Mesenchymal stem cell (in vitro differentiated cells and primary cell): ENCODE measurements around the gene BRICD5.

Source experiments
- DNase-seq: peaks from one replicate; pipeline ENCODE4 v3.0.0-alpha.2; 2013
- H2AFZ ChIP-seq: one replicate; pipeline ENCODE4 v1.6.1; 2013; ENCODE audit warnings: low read depth, mild to moderate bottlenecking, control low read depth, inconsistent platforms, low read length, moderate library complexity
- H2AK5ac ChIP-seq: 2 replicates; pipeline ENCODE4 v1.6.1; 2013; ENCODE audit warnings: low read length, moderate library complexity, mild to moderate bottlenecking, inconsistent platforms; ENCODE audit not compliant: severe bottlenecking
- H2BK120ac ChIP-seq: one replicate; pipeline ENCODE4 v1.6.1; 2013; ENCODE audit warnings: low read depth, mild to moderate bottlenecking, inconsistent platforms, low read length, moderate library complexity
- H2BK12ac ChIP-seq, 2 experiments: one replicate each; pipeline ENCODE4 v1.6.1; 2013; ENCODE audit warnings: inconsistent platforms in 2 of 2, low read length in 2 of 2, mild to moderate bottlenecking in 2 of 2, moderate library complexity in 2 of 2, control low read depth in 1 of 2
- H2BK15ac ChIP-seq: one replicate; pipeline ENCODE4 v1.6.1; 2013; ENCODE audit warnings: mild to moderate bottlenecking, low read depth, inconsistent platforms; ENCODE audit not compliant: poor library complexity, severe bottlenecking
- H2BK5ac ChIP-seq: 2 replicates; pipeline ENCODE4 v1.6.1; 2013; ENCODE audit warnings: low read depth, mild to moderate bottlenecking, low read length, control low read depth, inconsistent platforms; ENCODE audit not compliant: poor library complexity, severe bottlenecking
- H3K14ac ChIP-seq, 2 experiments: one replicate each; pipeline ENCODE4 v1.6.1; 2013; ENCODE audit warnings: inconsistent platforms in 2 of 2, low read length in 2 of 2, control low read depth in 1 of 2, mild to moderate bottlenecking in 1 of 2, moderate library complexity in 1 of 2
- H3K18ac ChIP-seq, 2 experiments: one replicate each; pipeline ENCODE4 v1.6.1; 2013; ENCODE audit warnings: inconsistent platforms in 2 of 2, low read length in 2 of 2, control low read depth in 1 of 2, low read depth in 1 of 2, mild to moderate bottlenecking in 1 of 2
- H3K23ac ChIP-seq, 2 experiments: one replicate each; pipeline ENCODE4 v1.6.1; 2013; ENCODE audit warnings: inconsistent platforms in 2 of 2, low read length in 2 of 2, mild to moderate bottlenecking in 2 of 2, moderate library complexity in 2 of 2, control low read depth in 1 of 2
- H3K27ac ChIP-seq: 2 replicates; pipeline ENCODE4 v1.5.1; 2013; ENCODE audit warnings: mild to moderate bottlenecking, moderate library complexity, low read length, control low read depth, inconsistent platforms; ENCODE audit not compliant: poor library complexity, severe bottlenecking
- H3K27me3 ChIP-seq, 2 experiments: 2 replicates each; pipeline versions ENCODE4 v1.6.1 to v1.7.0; 2013; ENCODE audit warnings: low read length in 2 of 2, mild to moderate bottlenecking in 2 of 2, moderate library complexity in 2 of 2, control low read depth in 1 of 2, inconsistent platforms in 1 of 2; ENCODE audit not compliant: control insufficient read depth in 1 of 2, insufficient read depth in 1 of 2
- H3K36me3 ChIP-seq, 2 experiments: 2 replicates each; pipeline versions ENCODE4 v1.6.1 to v1.7.0; 2013; ENCODE audit warnings: low read length in 2 of 2, control low read depth in 1 of 2, inconsistent platforms in 1 of 2, low read depth in 1 of 2, mild to moderate bottlenecking in 1 of 2; ENCODE audit not compliant: insufficient read depth in 2 of 2, control insufficient read depth in 1 of 2
- H3K4ac ChIP-seq, 2 experiments: one replicate each; pipeline ENCODE4 v1.6.1; 2013; ENCODE audit warnings: inconsistent platforms in 2 of 2, low read length in 2 of 2, mild to moderate bottlenecking in 2 of 2, moderate library complexity in 2 of 2, control low read depth in 1 of 2, low read depth in 1 of 2
- H3K4me1 ChIP-seq: 2 replicates; pipeline ENCODE4 v1.6.1; 2013; ENCODE audit warnings: low read depth, low read length, control low read depth; ENCODE audit not compliant: control insufficient read depth, insufficient read depth
- H3K4me2 ChIP-seq: 2 replicates; pipeline ENCODE4 v1.6.1; 2013; ENCODE audit warnings: low read length, mild to moderate bottlenecking, inconsistent platforms; ENCODE audit not compliant: poor library complexity, severe bottlenecking
- H3K4me3 ChIP-seq, 2 experiments: 2 replicates each; pipeline versions ENCODE4 v1.5.1 to v1.7.0; 2013; ENCODE audit warnings: low read length in 2 of 2, mild to moderate bottlenecking in 2 of 2, control low read depth in 1 of 2, low read depth in 1 of 2; ENCODE audit not compliant: insufficient read depth in 1 of 2
- H3K79me1 ChIP-seq: replicated peaks from 2 replicates; pipeline ENCODE4 v1.6.1; 2013; ENCODE audit warnings: mild to moderate bottlenecking, control low read depth, low read length, inconsistent platforms; ENCODE audit not compliant: poor library complexity, severe bottlenecking
- H3K9ac ChIP-seq: 2 replicates; pipeline ENCODE4 v1.7.0; 2013; ENCODE audit warnings: mild to moderate bottlenecking, low read length, moderate library complexity
- H3K9me3 ChIP-seq: 2 replicates; pipeline ENCODE4 v1.7.0; 2013; ENCODE audit warnings: mild to moderate bottlenecking, low read length; ENCODE audit not compliant: control insufficient read depth
- H4K8ac ChIP-seq: one replicate; pipeline ENCODE4 v1.6.1; 2013; ENCODE audit warnings: inconsistent platforms, mild to moderate bottlenecking, low read length, moderate library complexity
- H4K91ac ChIP-seq: one replicate; pipeline ENCODE4 v1.6.1; 2013; ENCODE audit warnings: mild to moderate bottlenecking, low read length, inconsistent platforms
- WGBS: methylation state at CpG from one replicate; pipeline ENCODE4 v1.1.7; 2013; ENCODE audit warnings: mixed read lengths; 5-methylcytosine and 5-hydroxymethylcytosine counted together

Gene BRICD5

DNA sequence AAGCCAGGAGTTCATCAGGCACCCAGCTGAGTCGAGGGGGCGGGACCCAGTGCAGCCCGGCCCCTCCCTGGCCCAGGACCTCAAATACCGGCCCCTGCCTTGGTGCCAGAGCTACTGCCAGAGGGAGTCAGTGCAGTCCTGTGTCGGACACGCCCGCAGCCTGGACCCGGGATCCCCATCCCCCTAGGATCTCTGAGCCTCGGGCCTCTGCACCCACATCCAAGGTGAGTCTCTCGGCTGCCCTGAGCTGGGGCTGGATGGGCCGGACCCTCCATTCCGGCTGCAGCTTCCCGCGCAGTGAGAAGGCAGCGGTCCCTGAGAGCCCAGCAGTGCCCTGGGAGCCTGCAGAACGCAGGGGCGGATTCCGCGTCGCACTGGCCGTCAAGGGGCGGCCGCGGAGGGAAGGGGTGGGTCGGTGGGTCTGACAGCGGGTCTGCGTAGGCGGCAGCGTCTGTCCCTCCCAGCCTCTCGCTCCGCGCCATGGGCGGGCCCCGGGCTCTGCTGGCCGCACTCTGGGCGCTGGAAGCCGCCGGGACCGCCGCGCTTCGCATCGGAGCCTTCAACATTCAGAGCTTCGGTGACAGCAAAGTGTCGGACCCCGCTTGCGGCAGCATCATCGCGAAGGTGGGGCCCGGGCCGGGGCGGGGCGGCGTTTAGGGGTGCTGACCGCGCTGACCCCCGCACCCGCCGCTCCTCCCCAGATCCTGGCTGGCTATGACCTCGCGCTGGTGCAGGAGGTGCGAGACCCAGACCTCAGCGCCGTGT, 25.9 kb upstream of the BRICD5 start, which contains the start of gene DNASE1L2:
Gene DNASE1L2 (plus strand): TSS at position 108 of the 765 bp plus-strand sequence. CDS start 373 bp downstream, at position 481.
- no peak within 1 kb of the TSS for H3K18ac ChIP-seq
- peak within 1 kb of the TSS; percentile 35 for H4K91ac ChIP-seq
- H2AFZ ChIP-seq, result no peak within 1 kb of the TSS
- H3K9ac ChIP-seq, result peak within 1 kb of the TSS; percentile 43
- peaks cover 10% of the 10 kb centered on the region for H3K79me1 ChIP-seq
- H3K4me1 ChIP-seq, result peaks cover 20% of the 10 kb centered on the region
- no peak within 1 kb of the TSS for H3K27ac ChIP-seq
- H3K14ac ChIP-seq, result peak within 1 kb of the TSS in 1 of 2 experiments; percentile 1
- H3K36me3 ChIP-seq, result peaks cover 46 to 81% of the 10 kb centered on the region in 2 experiments
- H3K27me3 ChIP-seq, result peaks cover 3 to 18% of the 10 kb centered on the region in 2 experiments
- H3K23ac ChIP-seq, result peak within 1 kb of the TSS; percentile 30 to 40
- no peak within 1 kb of the TSS for H2AK5ac ChIP-seq
- peak within 1 kb of the TSS; percentile 52 for H2BK15ac ChIP-seq
- H3K4ac ChIP-seq, result no peak within 1 kb of the TSS
- no peak within 1 kb of the TSS for H2BK5ac ChIP-seq
- peak within 1 kb of the TSS; percentile 9 for H2BK120ac ChIP-seq
- no peaks in the 10 kb centered on the region for H3K9me3 ChIP-seq
- peak within 1 kb of the TSS; percentile 35 to 67 for H3K4me3 ChIP-seq
- peak within 1 kb of the TSS; percentile 37 for H3K4me2 ChIP-seq
- peak; percentile 41 for DNase-seq
- H2BK12ac ChIP-seq, result peak within 1 kb of the TSS in 1 of 2 experiments; percentile 11
- WGBS, result 9% methylated on average over 64 of the region's 64 CpGs
- peak within 1 kb of the TSS; percentile 38 for H4K8ac ChIP-seq

DNA sequence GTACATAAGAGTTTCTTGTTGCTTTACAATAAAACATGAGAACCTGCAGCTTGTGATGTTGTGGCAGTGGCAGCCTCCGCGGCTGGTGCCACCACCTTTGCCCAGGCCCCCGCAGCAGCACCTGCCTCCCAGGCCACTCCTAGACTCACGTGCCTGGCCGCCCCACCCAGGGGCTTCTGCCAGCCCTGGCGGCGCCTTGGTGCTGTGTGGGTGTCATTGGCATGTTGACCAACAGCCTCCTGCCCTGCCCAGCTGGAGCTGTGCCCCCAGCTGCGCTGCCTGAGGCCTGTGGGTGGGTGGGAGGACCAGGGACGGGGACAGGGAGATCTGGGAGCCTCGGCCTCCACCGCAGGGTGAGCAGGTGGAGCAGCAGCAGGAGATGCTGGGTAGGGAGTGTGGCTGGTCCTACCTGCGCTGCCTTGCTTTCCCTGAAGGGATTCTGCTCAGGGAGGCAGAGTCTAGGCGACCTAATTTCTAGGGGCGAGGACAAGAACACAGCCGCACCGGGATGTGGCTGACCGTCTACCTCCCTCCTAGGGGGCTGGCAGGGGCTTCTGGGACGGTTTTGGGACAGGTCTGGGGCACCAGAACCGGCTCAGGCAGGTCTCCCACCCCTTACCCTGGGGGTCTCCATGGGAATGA, 25.2 kb upstream of the BRICD5 start:
- peaks cover 53 to 88% of the 10 kb centered on the region in 2 experiments for H3K36me3 ChIP-seq
- no peak overlapping the region for H3K4ac ChIP-seq
- no peak overlapping the region for H2BK5ac ChIP-seq
- H2BK120ac ChIP-seq, result no peak overlapping the region
- no peaks in the 10 kb centered on the region for H3K9me3 ChIP-seq
- peaks cover 10% of the 10 kb centered on the region for H3K79me1 ChIP-seq
- no peak overlapping the region for H2AFZ ChIP-seq
- no peak overlapping the region for H3K23ac ChIP-seq
- H3K18ac ChIP-seq, result no peak overlapping the region
- H4K8ac ChIP-seq, result no peak overlapping the region
- no peak overlapping the region for H3K9ac ChIP-seq
- no peak overlapping the region for H4K91ac ChIP-seq
- no peak overlapping the region for H2BK15ac ChIP-seq
- DNase-seq, result no peak
- no peak overlapping the region for H3K4me3 ChIP-seq
- H2BK12ac ChIP-seq, result no peak overlapping the region
- H3K14ac ChIP-seq, result no peak overlapping the region
- 82% methylated on average over 19 of the region's 19 CpGs for WGBS
- no peak overlapping the region for H3K27ac ChIP-seq
- H3K4me2 ChIP-seq, result no peak overlapping the region
- H3K4me1 ChIP-seq, result peaks cover 23% of the 10 kb centered on the region
- H3K27me3 ChIP-seq, result peaks cover 3 to 18% of the 10 kb centered on the region in 2 experiments
- no peak overlapping the region for H2AK5ac ChIP-seq

- H3K18ac ChIP-seq, result no peak overlapping the region
- H4K8ac ChIP-seq, result no peak overlapping the region
- H2BK120ac ChIP-seq, result no peak overlapping the region
- H2BK5ac ChIP-seq, result no peak overlapping the region
- DNase-seq, result no peak
- peaks cover 3 to 18% of the 10 kb centered on the region in 2 experiments for H3K27me3 ChIP-seq
- peaks cover 56 to 94% of the 10 kb centered on the region in 2 experiments for H3K36me3 ChIP-seq
- no peak overlapping the region for H3K4me3 ChIP-seq
- 97% methylated on average over 28 of the region's 28 CpGs for WGBS
- H2AFZ ChIP-seq, result no peak overlapping the region
- no peak overlapping the region for H4K91ac ChIP-seq
- no peaks in the 10 kb centered on the region for H3K9me3 ChIP-seq
- no peak overlapping the region for H3K14ac ChIP-seq
- peaks cover 11% of the 10 kb centered on the region for H3K79me1 ChIP-seq
- peaks cover 26% of the 10 kb centered on the region for H3K4me1 ChIP-seq
- H2BK12ac ChIP-seq, result no peak overlapping the region
- no peak overlapping the region for H3K4ac ChIP-seq
- H3K27ac ChIP-seq, result no peak overlapping the region
- no peak overlapping the region for H3K9ac ChIP-seq
- no peak overlapping the region for H2BK15ac ChIP-seq
- H3K4me2 ChIP-seq, result no peak overlapping the region
- no peak overlapping the region for H3K23ac ChIP-seq
- H2AK5ac ChIP-seq, result no peak overlapping the region
Observed at GRCh38 chr16:2235234-2235651, 24.6 kb upstream of the BRICD5 start.

DNA sequence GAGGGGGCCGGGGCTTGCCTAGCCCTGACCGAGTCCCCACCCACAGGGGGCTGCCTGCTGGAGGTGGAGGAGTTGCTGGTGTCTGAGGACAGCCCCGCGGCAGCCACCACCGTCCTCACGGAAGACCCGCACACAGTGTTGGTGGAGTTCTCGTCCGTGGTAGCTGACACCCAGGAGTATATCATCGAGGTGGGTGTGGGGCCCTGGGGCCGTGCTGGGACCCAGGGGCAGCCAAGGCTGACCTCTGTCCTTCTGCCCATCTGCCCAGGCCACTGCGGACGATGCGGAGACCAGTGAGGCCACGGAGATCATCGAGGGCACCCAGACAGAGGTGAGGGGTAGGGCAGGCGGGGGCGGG, 24.1 kb upstream of the BRICD5 start:
- Histone ChIP-seq H4K91ac (no peak overlapping the region), H2AFZ (no peak overlapping the region), H3K14ac (no peak overlapping the region), H3K23ac (no peak overlapping the region), H3K4me1 (peaks cover 27% of the 10 kb centered on the region), H3K79me1 (peaks cover 15% of the 10 kb centered on the region), H3K9ac (no peak overlapping the region), H3K4me3 (no peak overlapping the region), H2BK5ac (no peak overlapping the region), H2BK120ac (no peak overlapping the region), H2AK5ac (no peak overlapping the region), H2BK15ac (no peak overlapping the region), H4K8ac (no peak overlapping the region), H3K9me3 (no peaks in the 10 kb centered on the region), H2BK12ac (no peak overlapping the region), H3K27ac (no peak overlapping the region), H3K4me2 (no peak overlapping the region), H3K27me3 (peaks cover 3 to 18% of the 10 kb centered on the region in 2 experiments), H3K18ac (no peak overlapping the region), H3K4ac (no peak overlapping the region), H3K36me3 (peaks cover 59 to 96% of the 10 kb centered on the region in 2 experiments)
- 93% methylated on average over 16 of the region's 18 CpGs for WGBS
- no peak for DNase-seq
